OCI-LY7 (cell line): Measurements from ENCODE around the gene C3. TPM values are rescaled to one million over a fixed set of nuclear protein-coding genes. Genes with fewer than 3 reads are reported as not detected.

ENCODE experiments used
- BruUV-seq: library from RNA; stranded (reverse); fragments of 400-500 nt; replicated peaks from 2 replicates; lab custom pipeline; 2021; lab: Mats Ljungman, UMichigan
- CTCF ChIA-PET: fragments of 300-600 bp; sonication (Branson Sonifier 250); formaldehyde crosslinking; loops from one replicate; lab custom pipeline; 2022; ENCODE audit warnings: antibody characterized with exemption; ENCODE audit not compliant: unreplicated experiment; lab: Charles Lee
- POLR2A ChIA-PET: fragments of 300-600 bp; sonication (Branson Sonifier 250); formaldehyde crosslinking; loops from one replicate; lab custom pipeline; 2022; ENCODE audit warnings: antibody characterized with exemption; lab: Charles Lee
- DNase-seq: peaks from one replicate; pipeline ENCODE4 v3.0.0-alpha.2; 2015; ENCODE audit warnings: low spot score
- H2AFZ ChIP-seq: fragments of 200-600 bp; sonication (generic), shearing (Covaris generic); 2 replicates; pipeline ENCODE4 v1.6.1; 2014; ENCODE audit warnings: mild to moderate bottlenecking, antibody characterized with exemption, low read length, moderate library complexity
- H3K27ac ChIP-seq: fragments of 200-600 bp; sonication (generic); 2 replicates; pipeline ENCODE4 v1.5.1; 2014; ENCODE audit warnings: mixed run types, low read depth, mild to moderate bottlenecking, moderate library complexity, low read length, inconsistent platforms; ENCODE audit not compliant: poor library complexity, severe bottlenecking
- H3K36me3 ChIP-seq: fragments of 200-600 bp; sonication (generic); 2 replicates; pipeline ENCODE4 v1.6.1; 2014; ENCODE audit warnings: mild to moderate bottlenecking, antibody characterized with exemption, low read length, moderate library complexity, mixed read lengths; ENCODE audit not compliant: insufficient read depth
- H3K4me1 ChIP-seq: fragments of 200-600 bp; sonication (generic); 2 replicates; pipeline ENCODE4 v1.5.1; 2014; ENCODE audit warnings: mild to moderate bottlenecking, low read length; ENCODE audit not compliant: insufficient read depth, poor library complexity, severe bottlenecking
- H3K4me2 ChIP-seq: fragments of 200-600 bp; sonication (generic); 2 replicates; pipeline ENCODE4 v1.6.1; 2014; ENCODE audit warnings: mild to moderate bottlenecking, low read length
- H3K4me3 ChIP-seq: fragments of 200-600 bp; sonication (generic); 2 replicates; pipeline ENCODE4 v1.5.1; 2014; ENCODE audit warnings: mild to moderate bottlenecking, low read depth, low read length; ENCODE audit not compliant: poor library complexity, severe bottlenecking
- H3K79me2 ChIP-seq: fragments of 200-600 bp; sonication (generic); 2 replicates; pipeline ENCODE4 v1.6.1; 2016; ENCODE audit warnings: low read depth, mild to moderate bottlenecking, low read length, moderate library complexity, mixed read lengths; ENCODE audit not compliant: insufficient read depth
- H3K9me2 ChIP-seq: fragments of 200-600 bp; sonication (generic); 2 replicates; pipeline ENCODE4 v1.6.1; 2016; ENCODE audit warnings: mild to moderate bottlenecking, low read length, mixed read lengths; ENCODE audit not compliant: insufficient read depth
- H3K9me3 ChIP-seq: fragments of 200-600 bp; sonication (generic); 2 replicates; pipeline ENCODE4 v1.6.1; 2014; ENCODE audit warnings: mild to moderate bottlenecking, mixed run types, low read length, mixed read lengths
- H4K20me1 ChIP-seq: fragments of 200-600 bp; sonication (generic); 2 replicates; pipeline ENCODE4 v1.6.1; 2014; ENCODE audit warnings: mild to moderate bottlenecking, antibody characterized with exemption, low read length, moderate library complexity, mixed read lengths; ENCODE audit not compliant: insufficient read depth
- CTCF ChIP-seq: fragments of 200-600 bp; sonication (generic); conservative IDR thresholded peaks from 2 replicates; pipeline ENCODE4 v1.5.1; 2014; ENCODE audit warnings: mild to moderate bottlenecking, antibody characterized with exemption, low read length, moderate library complexity, mixed read lengths
- EZH2phosphoT487 ChIP-seq: fragments of 200-600 bp; sonication (generic); IDR thresholded peaks from 2 replicates; pipeline ENCODE4 v1.6.1; 2018; ENCODE audit warnings: low read depth, borderline replicate concordance, mild to moderate bottlenecking, mixed run types, antibody characterized with exemption, low read length, moderate library complexity, mixed read lengths
- intact Hi-C: fragments of 100-400 bp; cut with micrococcal nuclease; formaldehyde crosslinking; loops from one replicate; pipeline ENCODE4 v1.10.0; 2022; ENCODE audit not compliant: unreplicated experiment
- total RNA-seq, 2 experiments: library from RNA; depleted of rRNA in 1 of 2; stranded (reverse); fragments of >200 nt in 1 of 2; shearing (Covaris generic) in 1 of 2; gene quantifications; 2 replicates each; pipeline ENCODE4 v1.2.3, GENCODE V29; 2014 to 2022

The C3 gene
- total RNA-seq, 2 experiments from 2014 or later, result 0.13 TPM; not detected in 1

DNA sequence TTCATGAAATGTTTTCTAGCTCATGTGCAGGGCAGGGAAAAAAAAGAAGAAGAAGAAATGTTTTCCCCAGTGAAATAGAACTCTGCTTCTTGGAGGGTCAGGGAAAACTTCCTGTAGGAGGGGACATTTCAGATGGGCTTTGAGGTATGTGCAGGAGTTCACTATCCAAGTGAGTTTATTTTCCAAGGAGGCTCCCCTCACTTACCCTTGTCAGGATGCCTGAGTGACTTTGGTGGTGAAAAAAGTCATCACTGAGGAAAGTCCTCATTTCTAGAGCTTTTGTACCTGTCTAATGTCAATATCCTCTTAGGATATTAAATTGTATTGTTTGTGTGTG, 656 bp upstream of the C3 start:
- intact Hi-C loops, result no loop called here
- Histone ChIP-seq H3K9me3 (no peaks in the 10 kb centered on the region), H3K79me2 (no peaks in the 10 kb centered on the region), H3K4me3 (peak overlapping the region; percentile 43), H3K9me2 (no peaks in the 10 kb centered on the region), H2AFZ (peak overlapping the region; percentile 96), H3K36me3 (no peaks in the 10 kb centered on the region), H4K20me1 (no peaks in the 10 kb centered on the region), H3K4me1 (peaks cover 60% of the 10 kb centered on the region), H3K4me2 (peak overlapping the region; percentile 73), H3K27ac (peak overlapping the region; percentile 66)
- POLR2A ChIA-PET, result interaction anchor here (1.0 kb wide), 1 partner anchor 99 kb away, joined by 3 read pairs; no protein-coding TSS in a partner anchor
- no TSS peak for BruUV-seq
- no peak for DNase-seq
- CTCF ChIA-PET, result no interaction called here
- TF ChIP-seq EZH2phosphoT487, result no peak
- TF ChIP-seq CTCF, result no peak

- no peak for DNase-seq
- Histone ChIP-seq H3K4me3 (no peak overlapping the region), H3K36me3 (no peaks in the 10 kb centered on the region), H2AFZ (no peak overlapping the region), H3K4me2 (no peak overlapping the region), H4K20me1 (no peaks in the 10 kb centered on the region), H3K79me2 (no peaks in the 10 kb centered on the region), H3K4me1 (peaks cover 55% of the 10 kb centered on the region), H3K9me2 (no peaks in the 10 kb centered on the region), H3K27ac (no peak overlapping the region), H3K9me3 (no peaks in the 10 kb centered on the region)
- ChIA-PET POLR2A (no interaction called here), CTCF (no interaction called here)
- no TSS peak for BruUV-seq
- TF ChIP-seq CTCF, result no peak
- TF ChIP-seq EZH2phosphoT487, result no peak
- intact Hi-C loops, result loop anchor here (2.0 kb wide), 1 partner anchor 203 kb away; no protein-coding TSS in a partner anchor
These were observed 470 bp downstream of the C3 start for GRCh38 chr19:6719992-6720368.

DNA sequence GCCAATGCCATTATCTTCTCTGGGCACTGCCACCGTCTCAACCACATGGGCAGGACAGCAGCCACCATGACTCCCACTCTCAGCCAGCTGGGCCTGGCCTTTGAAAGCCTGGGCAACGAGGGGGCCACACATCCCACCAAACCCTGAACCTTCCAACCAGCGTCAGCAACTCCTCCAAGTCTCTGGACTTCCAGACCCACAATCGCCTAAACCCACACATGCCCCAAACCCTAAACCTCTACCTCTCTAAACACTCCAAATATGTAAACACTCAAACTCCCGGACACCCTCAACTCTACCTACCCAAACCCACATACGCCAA, 949 bp downstream of the C3 start:
- TF ChIP-seq CTCF (no peak), EZH2phosphoT487 (no peak)
- no peaks in the 10 kb centered on the region for H3K36me3 ChIP-seq
- intact Hi-C loops, result loop anchor here (2.0 kb wide), 1 partner anchor 203 kb away; no protein-coding TSS in a partner anchor
- no TSS peak for BruUV-seq
- H3K4me2 ChIP-seq, result no peak overlapping the region
- CTCF ChIA-PET, result no interaction called here
- POLR2A ChIA-PET, result no interaction called here
- H3K79me2 ChIP-seq, result no peaks in the 10 kb centered on the region
- no peaks in the 10 kb centered on the region for H3K9me3 ChIP-seq
- H3K4me3 ChIP-seq, result no peak overlapping the region
- no peak for DNase-seq
- no peak overlapping the region for H3K27ac ChIP-seq
- H2AFZ ChIP-seq, result no peak overlapping the region
- no peaks in the 10 kb centered on the region for H4K20me1 ChIP-seq
- no peaks in the 10 kb centered on the region for H3K9me2 ChIP-seq
- peaks cover 50% of the 10 kb centered on the region for H3K4me1 ChIP-seq
